Stimulated activated CD8-positive, alpha-beta memory T cell treated with anti-CD3 and anti-CD28 coated beads, Interleukin-12 subunit alpha, Interleukin-12 subunit beta, amount 100 ng/mL, for 24 hours (primary cell): ENCODE results near the gene SOX6.

Source experiments
- DNase-seq: peaks from one replicate; pipeline ENCODE4 v3.0.0-alpha.2; 2020; ENCODE audit errors: extremely low read depth

SOX6 gene

GRCh38 chr11:15965562-15966250 is 390.6 kb downstream of the SOX6 start:
- DNase-seq: no peak

- DNase-seq: no peak
Measured at GRCh38 chr11:15963266-15963665, 393.1 kb downstream of the SOX6 start.

GRCh38 chr11:15958910-15959309 is 397.4 kb downstream of the SOX6 start:
- DNase-seq: no peak

- DNase-seq: no peak
Measured at GRCh38 chr11:15957234-15957633, 399.1 kb downstream of the SOX6 start.

- no peak for DNase-seq
Measured at GRCh38 chr11:15956302-15956701, 400.0 kb downstream of the SOX6 start.

GRCh38 chr11:15955595-15955994 is 400.8 kb downstream of the SOX6 start:
- no peak for DNase-seq

- no peak for DNase-seq
Measured at GRCh38 chr11:15947681-15948648, 408.4 kb downstream of the SOX6 start.

- no peak for DNase-seq
Measured at GRCh38 chr11:15945726-15946125, 410.6 kb downstream of the SOX6 start.

GRCh38 chr11:15944460-15944859 is 411.9 kb downstream of the SOX6 start:
- DNase-seq: no peak

- no peak for DNase-seq
Measured at GRCh38 chr11:15943418-15944197, 412.7 kb downstream of the SOX6 start.

- DNase-seq: no peak
Measured at GRCh38 chr11:15942936-15943335, 413.4 kb downstream of the SOX6 start.

- no peak for DNase-seq
Measured at GRCh38 chr11:15942126-15942525, 414.2 kb downstream of the SOX6 start.

- DNase-seq: no peak
Measured at GRCh38 chr11:15941206-15941770, 415.1 kb downstream of the SOX6 start.

- DNase-seq: no peak
Measured at GRCh38 chr11:15940462-15941205, 415.7 kb downstream of the SOX6 start.

GRCh38 chr11:15938983-15939382 is 417.4 kb downstream of the SOX6 start:
- no peak for DNase-seq

GRCh38 chr11:15938121-15938611 is 418.2 kb downstream of the SOX6 start:
- no peak for DNase-seq

GRCh38 chr11:15937601-15938120 is 418.7 kb downstream of the SOX6 start:
- no peak for DNase-seq

GRCh38 chr11:15936011-15936410 is 420.3 kb downstream of the SOX6 start:
- no peak for DNase-seq

- no peak for DNase-seq
Measured at GRCh38 chr11:15935373-15935772, 421.0 kb downstream of the SOX6 start.

- no peak for DNase-seq
Measured at GRCh38 chr11:15933886-15934625, 422.3 kb downstream of the SOX6 start.
